OCI-LY7 (cell line): Measurements from ENCODE around the gene EHD2.
"Not testable (repeated sequence)": the region's sequence is repeated elsewhere in the genome, so short reads cannot be mapped to it uniquely, and the experiment has no call there.

ENCODE experiments used
- EZH2phosphoT487 ChIP-seq: fragments of 200-600 bp; sonication (generic); IDR thresholded peaks from 2 replicates; pipeline ENCODE4 v1.6.1; 2018; ENCODE audit warnings: low read depth, borderline replicate concordance, mild to moderate bottlenecking, mixed run types, antibody characterized with exemption, low read length, moderate library complexity, mixed read lengths
- TF ChIP-seq, protein P1 (sequence below): fragments of 200-600 bp; sonication (generic); conservative IDR thresholded peaks from 2 replicates; pipeline ENCODE4 v1.5.1; 2014; ENCODE audit warnings: mild to moderate bottlenecking, antibody characterized with exemption, low read length, moderate library complexity, mixed read lengths

DNA sequence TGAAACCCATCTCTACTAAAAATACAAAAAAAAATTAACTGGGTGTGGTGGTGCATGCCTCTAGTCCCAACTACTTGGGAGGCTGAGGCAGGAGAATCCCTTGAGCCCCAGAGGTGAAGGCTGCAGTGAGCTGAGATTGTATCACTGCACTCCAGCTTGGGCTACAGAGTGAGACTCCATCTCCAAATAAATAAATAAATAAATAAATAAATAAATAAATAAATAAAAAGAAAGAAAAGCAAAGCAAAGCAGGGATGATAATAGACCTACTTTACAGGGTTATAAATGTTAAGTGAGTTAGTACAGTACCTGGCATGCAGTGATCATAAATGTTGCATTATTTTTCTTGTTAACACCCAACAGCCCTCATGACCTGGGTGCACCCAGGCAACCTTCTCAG, 1.6 kb downstream of the EHD2 start:
- TF ChIP-seq, protein P1, sequence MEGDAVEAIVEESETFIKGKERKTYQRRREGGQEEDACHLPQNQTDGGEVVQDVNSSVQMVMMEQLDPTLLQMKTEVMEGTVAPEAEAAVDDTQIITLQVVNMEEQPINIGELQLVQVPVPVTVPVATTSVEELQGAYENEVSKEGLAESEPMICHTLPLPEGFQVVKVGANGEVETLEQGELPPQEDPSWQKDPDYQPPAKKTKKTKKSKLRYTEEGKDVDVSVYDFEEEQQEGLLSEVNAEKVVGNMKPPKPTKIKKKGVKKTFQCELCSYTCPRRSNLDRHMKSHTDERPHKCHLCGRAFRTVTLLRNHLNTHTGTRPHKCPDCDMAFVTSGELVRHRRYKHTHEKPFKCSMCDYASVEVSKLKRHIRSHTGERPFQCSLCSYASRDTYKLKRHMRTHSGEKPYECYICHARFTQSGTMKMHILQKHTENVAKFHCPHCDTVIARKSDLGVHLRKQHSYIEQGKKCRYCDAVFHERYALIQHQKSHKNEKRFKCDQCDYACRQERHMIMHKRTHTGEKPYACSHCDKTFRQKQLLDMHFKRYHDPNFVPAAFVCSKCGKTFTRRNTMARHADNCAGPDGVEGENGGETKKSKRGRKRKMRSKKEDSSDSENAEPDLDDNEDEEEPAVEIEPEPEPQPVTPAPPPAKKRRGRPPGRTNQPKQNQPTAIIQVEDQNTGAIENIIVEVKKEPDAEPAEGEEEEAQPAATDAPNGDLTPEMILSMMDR, result not testable (repeated sequence)
- not testable (repeated sequence) for TF ChIP-seq EZH2phosphoT487
